HEK293T (cell line): ENCODE measurements around the gene ELL2.

Experiments used
- BHLHE40 ChIP-seq: fragments of 450-650 bp; IDR thresholded peaks from 2 replicates; pipeline ENCODE4 v1.6.1; 2016; ENCODE audit warnings: mild to moderate bottlenecking, moderate library complexity, borderline replicate concordance
- ELF4 ChIP-seq: fragments of 450-650 bp; IDR thresholded peaks from 2 replicates; pipeline ENCODE4 v1.6.1; 2017; ENCODE audit warnings: antibody characterized with exemption
- FOXA1 ChIP-seq: fragments of 450-650 bp; IDR thresholded peaks from 2 replicates; pipeline ENCODE4 v1.6.1; 2016; ENCODE audit warnings: mild to moderate bottlenecking
- FOXK2 ChIP-seq: fragments of 450-650 bp; IDR thresholded peaks from 2 replicates; pipeline ENCODE4 v1.6.1; 2016; ENCODE audit warnings: mild to moderate bottlenecking
- FOXM1 ChIP-seq: fragments of 450-650 bp; IDR thresholded peaks from 2 replicates; pipeline ENCODE4 v1.6.1; 2017; ENCODE audit warnings: mild to moderate bottlenecking, borderline replicate concordance
- HDGF ChIP-seq: fragments of 450-650 bp; IDR thresholded peaks from 2 replicates; pipeline ENCODE4 v1.6.1; 2017; ENCODE audit warnings: antibody characterized with exemption, borderline replicate concordance
- NFRKB ChIP-seq: fragments of 450-650 bp; IDR thresholded peaks from 2 replicates; pipeline ENCODE4 v1.6.1; 2016; ENCODE audit warnings: mild to moderate bottlenecking, moderate library complexity
- SP1 ChIP-seq: fragments of 450-650 bp; IDR thresholded peaks from 2 replicates; pipeline ENCODE4 v1.6.1; 2017
- SUZ12 ChIP-seq: fragments of 450-650 bp; IDR thresholded peaks from 2 replicates; pipeline ENCODE4 v1.6.1; 2016; ENCODE audit warnings: mild to moderate bottlenecking
- TARDBP ChIP-seq: fragments of 450-650 bp; IDR thresholded peaks from 2 replicates; pipeline ENCODE4 v1.6.1; 2016
- ZNF384 ChIP-seq: fragments of 450-650 bp; IDR thresholded peaks from 2 replicates; pipeline ENCODE4 v1.6.1; 2016

GRCh38 chr5:95852567-95852966, 109.1 kb downstream of the ELL2 start:
- no peak for TF ChIP-seq FOXA1
- TF ChIP-seq SP1, result no peak
- TF ChIP-seq FOXK2, result no peak
- TF ChIP-seq SUZ12, result no peak
- no peak for TF ChIP-seq TARDBP
- TF ChIP-seq NFRKB, result no peak
- TF ChIP-seq HDGF, result no peak
- TF ChIP-seq FOXM1, result no peak
- no peak for TF ChIP-seq ELF4
- no peak for TF ChIP-seq BHLHE40
- no peak for TF ChIP-seq ZNF384
